Esophagus squamous epithelium (tissue), 5 donors: ENCODE data around the gene DDAH1. TPM values are rescaled to one million over a fixed set of nuclear protein-coding genes. Genes with fewer than 3 reads are reported as not detected.

Experiments
- DNase-seq: peaks from one replicate; lab custom pipeline; 2025; lab: John Stamatoyannopoulos, UW
- H3K27ac ChIP-seq, 4 donors: fragments of 200-600 bp; sonication (generic); one replicate each; pipeline ENCODE4 v1.5.1; 2016 to 2019; ENCODE audit warnings: mild to moderate bottlenecking in 1 of 4
- H3K27me3 ChIP-seq, 4 donors: fragments of 200-600 bp; sonication (generic); 1 replicate in 3 of 4; 2 replicates in 1 of 4; pipeline versions ENCODE4 v1.5.1 to v1.6.0; 2017 to 2021; ENCODE audit warnings: antibody characterized with exemption in 1 of 4
- H3K36me3 ChIP-seq, 3 donors: fragments of 200-600 bp; sonication (generic); one replicate each; pipeline ENCODE4 v1.5.1; 2016 to 2019
- H3K4me1 ChIP-seq, 3 donors: fragments of 200-600 bp; sonication (generic); one replicate each; pipeline ENCODE4 v1.5.1; 2017 to 2019
- H3K4me3 ChIP-seq, 4 donors: fragments of 200-600 bp; sonication (generic); 1 replicate in 3 of 4; 2 replicates in 1 of 4; pipeline ENCODE4 v1.5.1; 2016 to 2019; ENCODE audit warnings: mild to moderate bottlenecking in 2 of 4, moderate library complexity in 1 of 4
- H3K9me3 ChIP-seq, 3 donors: fragments of 200-600 bp; sonication (generic); one replicate each; pipeline ENCODE4 v1.5.1; 2016 to 2019
- POLR2A ChIP-seq, 4 donors: fragments of 450-650 bp; IDR thresholded peaks; one replicate each; pipeline ENCODE4 v1.6.1; 2017; ENCODE audit warnings: antibody characterized with exemption in 4 of 4, mild to moderate bottlenecking in 4 of 4, moderate library complexity in 3 of 4
- WGBS, 2 donors: methylation state at CpG; one replicate each; pipeline ENCODE4 v1.1.5; 2018; 5-methylcytosine and 5-hydroxymethylcytosine counted together
- intact Hi-C: fragments of 100-400 bp; cut with DNase I; formaldehyde crosslinking; loops from one replicate; pipeline ENCODE4 v1.15.0; 2022
- total RNA-seq, 4 donors: library from RNA; depleted of rRNA; stranded (reverse); fragments of >200 nt; gene quantifications; one replicate each; pipeline ENCODE4 v1.1.0, GENCODE V29; 2016
- TF ChIP-seq, protein P1 (sequence below), 6 experiments: fragments of 450-650 bp in 4 of 6; fragments of 200-600 bp in 2 of 6; sonication (generic) in 2 of 6; IDR thresholded peaks; one replicate each; pipeline ENCODE4 v1.5.1; 2016 to 2019; ENCODE audit warnings: antibody characterized with exemption in 6 of 6, mild to moderate bottlenecking in 4 of 6, moderate library complexity in 4 of 6
- donor health status: DM: yes; HTN: yes; CAD: no.

Gene DDAH1
- total RNA-seq, 4 donors from 2014 or later: 6.1 to 13.8 (median 11.5) TPM

DNA sequence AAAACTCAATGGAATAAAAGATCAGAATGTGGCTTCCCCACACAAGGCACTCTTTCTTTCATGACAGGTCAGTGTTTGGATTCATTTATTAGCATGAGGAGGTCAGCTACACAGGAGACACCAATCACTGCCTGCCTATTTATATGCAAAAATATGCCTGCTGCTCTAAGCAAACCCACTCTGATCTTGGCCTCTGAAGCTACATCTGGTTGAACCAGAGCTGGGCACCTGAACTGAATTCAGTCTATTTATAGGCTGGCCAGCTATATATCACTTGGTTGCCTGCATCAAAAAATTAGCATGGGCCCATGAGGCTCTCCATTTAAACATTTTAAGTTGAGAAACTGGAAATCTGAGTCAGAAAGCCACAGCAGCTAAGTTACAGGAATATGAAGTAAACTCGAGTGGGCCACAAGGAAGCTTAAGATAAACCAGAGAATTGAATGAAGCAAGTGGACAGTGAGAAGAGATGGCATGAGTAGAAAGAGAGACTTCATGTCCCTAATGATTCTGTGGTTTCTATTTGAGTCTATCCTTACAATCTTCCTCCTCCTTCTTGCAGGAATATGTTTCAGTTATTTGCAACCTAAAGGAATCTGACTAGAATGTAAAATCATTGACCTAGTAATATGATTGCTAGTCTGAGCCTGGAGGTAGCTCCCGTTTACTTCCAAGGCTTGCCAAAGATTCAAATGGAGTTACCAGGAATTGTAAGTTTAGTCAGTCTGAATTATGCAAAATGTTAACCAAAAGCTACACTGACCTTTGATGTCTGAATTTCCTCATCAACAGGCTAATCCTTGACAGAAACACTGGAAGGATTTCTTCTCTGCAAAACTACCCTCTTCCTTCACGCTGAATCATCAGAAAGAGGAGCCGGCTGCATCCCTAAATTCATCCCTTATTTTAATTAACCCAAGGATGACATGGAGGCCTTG lies 17.7 kb downstream of the DDAH1 start:
- Histone ChIP-seq H3K4me1 (peaks cover 0 to 3% (median under 1%) of the 10 kb centered on the region in 3 donors), H3K27ac (peak overlapping the region in 1 of 4 donors; percentile 35), H3K36me3 (no peaks in the 10 kb centered on the region), H3K4me3 (no peak overlapping the region), H3K9me3 (no peaks in the 10 kb centered on the region), H3K27me3 (no peaks in the 10 kb centered on the region)
- no peak for DNase-seq
- 80% methylated on average over 4 of the region's 4 CpGs for WGBS, 2 donors
- TF ChIP-seq, protein P1, sequence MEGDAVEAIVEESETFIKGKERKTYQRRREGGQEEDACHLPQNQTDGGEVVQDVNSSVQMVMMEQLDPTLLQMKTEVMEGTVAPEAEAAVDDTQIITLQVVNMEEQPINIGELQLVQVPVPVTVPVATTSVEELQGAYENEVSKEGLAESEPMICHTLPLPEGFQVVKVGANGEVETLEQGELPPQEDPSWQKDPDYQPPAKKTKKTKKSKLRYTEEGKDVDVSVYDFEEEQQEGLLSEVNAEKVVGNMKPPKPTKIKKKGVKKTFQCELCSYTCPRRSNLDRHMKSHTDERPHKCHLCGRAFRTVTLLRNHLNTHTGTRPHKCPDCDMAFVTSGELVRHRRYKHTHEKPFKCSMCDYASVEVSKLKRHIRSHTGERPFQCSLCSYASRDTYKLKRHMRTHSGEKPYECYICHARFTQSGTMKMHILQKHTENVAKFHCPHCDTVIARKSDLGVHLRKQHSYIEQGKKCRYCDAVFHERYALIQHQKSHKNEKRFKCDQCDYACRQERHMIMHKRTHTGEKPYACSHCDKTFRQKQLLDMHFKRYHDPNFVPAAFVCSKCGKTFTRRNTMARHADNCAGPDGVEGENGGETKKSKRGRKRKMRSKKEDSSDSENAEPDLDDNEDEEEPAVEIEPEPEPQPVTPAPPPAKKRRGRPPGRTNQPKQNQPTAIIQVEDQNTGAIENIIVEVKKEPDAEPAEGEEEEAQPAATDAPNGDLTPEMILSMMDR (IDR thresholded peaks at IDR 0.05): no peak
- no peak for TF ChIP-seq POLR2A (IDR thresholded peaks at IDR 0.05)
- intact Hi-C loops: no loop called here

DNA sequence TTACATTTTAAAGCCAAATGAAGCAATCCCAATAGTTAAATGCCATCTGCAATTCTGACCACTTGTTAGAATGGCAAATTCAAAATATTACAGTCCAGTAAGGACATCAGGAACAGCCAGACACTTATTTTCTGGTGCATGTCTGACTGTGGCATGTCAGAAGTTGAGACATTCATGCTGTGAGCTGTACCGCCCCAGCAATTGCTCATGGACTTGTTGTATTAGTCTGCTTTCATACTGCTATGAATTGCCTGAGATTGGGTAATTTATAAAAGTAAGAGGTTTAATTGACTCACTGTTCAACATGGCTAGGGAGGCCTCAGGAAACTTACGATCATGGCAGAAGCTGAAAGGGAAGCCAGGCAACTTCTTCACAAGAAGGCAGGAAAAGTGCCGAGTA lies 19.1 kb downstream of the DDAH1 start:
- Histone ChIP-seq H3K27ac (no peak overlapping the region), H3K4me1 (peaks cover 0 to 4% (median 3%) of the 10 kb centered on the region in 3 donors), H3K4me3 (no peak overlapping the region), H3K9me3 (no peaks in the 10 kb centered on the region), H3K36me3 (no peaks in the 10 kb centered on the region), H3K27me3 (no peaks in the 10 kb centered on the region)
- intact Hi-C loops: no loop called here
- no peak for DNase-seq
- WGBS, 2 donors: 64 to 83% methylated on average over 3 of the region's 3 CpGs
- no peak for TF ChIP-seq POLR2A (IDR thresholded peaks at IDR 0.05)
- TF ChIP-seq, protein P1 (IDR thresholded peaks at IDR 0.05): no peak

DNA sequence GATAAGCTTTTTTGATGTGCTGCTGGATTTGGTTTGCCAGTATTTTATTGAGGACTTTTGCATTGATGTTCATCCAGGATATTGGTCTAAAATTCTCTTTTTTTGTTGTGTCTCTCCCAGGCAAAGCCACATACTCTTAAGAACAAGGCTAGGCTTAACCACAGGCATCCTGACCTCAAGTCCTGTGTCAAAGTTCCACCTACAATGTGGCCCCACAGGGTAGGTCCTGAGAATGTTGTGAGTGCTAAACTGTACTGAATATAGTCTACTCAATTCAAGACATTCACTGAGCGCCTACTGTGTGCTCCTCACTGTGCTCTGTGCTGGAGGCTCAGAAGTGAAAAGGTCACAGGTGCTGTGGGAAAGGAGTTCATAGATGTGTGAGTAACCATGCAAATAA lies 20.6 kb downstream of the DDAH1 start:
- Histone ChIP-seq H3K4me1 (peaks cover 0 to 12% (median 3%) of the 10 kb centered on the region in 3 donors), H3K27me3 (no peaks in the 10 kb centered on the region), H3K36me3 (no peaks in the 10 kb centered on the region), H3K4me3 (no peak overlapping the region), H3K27ac (no peak overlapping the region), H3K9me3 (no peaks in the 10 kb centered on the region)
- intact Hi-C loops: no loop called here
- 85 to 100% methylated on average over 1 of the region's 1 CpG for WGBS, 2 donors
- DNase-seq: no peak
- no peak for TF ChIP-seq POLR2A (IDR thresholded peaks at IDR 0.05)
- TF ChIP-seq, protein P1 (IDR thresholded peaks at IDR 0.05): no peak

DNA sequence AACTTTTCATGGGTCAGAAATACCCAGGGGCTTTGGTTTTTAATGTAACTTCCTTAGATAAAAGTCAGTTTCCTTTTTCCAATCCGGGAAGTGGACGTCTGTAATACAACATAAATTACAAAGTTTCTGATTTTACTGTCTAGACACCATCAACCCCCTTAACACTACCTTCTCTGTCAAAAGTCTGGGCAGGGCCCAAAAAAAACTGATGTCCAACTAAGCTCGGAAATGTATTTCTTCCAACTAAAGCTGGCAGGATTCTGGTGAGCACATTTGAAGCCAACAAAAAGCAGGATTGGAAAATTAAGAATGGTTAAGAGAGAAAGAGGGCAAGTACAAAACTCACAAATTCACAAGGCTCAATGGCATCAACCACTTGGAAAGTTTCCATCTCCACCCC lies 24.3 kb downstream of the DDAH1 start:
- 27 to 45% methylated on average over 3 of the region's 3 CpGs for WGBS, 2 donors
- no peak overlapping the region for H3K4me3 ChIP-seq
- no peak overlapping the region for H3K27ac ChIP-seq
- TF ChIP-seq, protein P1 (IDR thresholded peaks at IDR 0.05): no peak
- TF ChIP-seq POLR2A (IDR thresholded peaks at IDR 0.05): no peak
- no peaks in the 10 kb centered on the region for H3K9me3 ChIP-seq
- DNase-seq: no peak
- no peaks in the 10 kb centered on the region for H3K27me3 ChIP-seq
- peaks cover 0 to 12% (median 0%) of the 10 kb centered on the region in 3 donors for H3K4me1 ChIP-seq
- no peaks in the 10 kb centered on the region for H3K36me3 ChIP-seq
- intact Hi-C loops: no loop called here

DNA sequence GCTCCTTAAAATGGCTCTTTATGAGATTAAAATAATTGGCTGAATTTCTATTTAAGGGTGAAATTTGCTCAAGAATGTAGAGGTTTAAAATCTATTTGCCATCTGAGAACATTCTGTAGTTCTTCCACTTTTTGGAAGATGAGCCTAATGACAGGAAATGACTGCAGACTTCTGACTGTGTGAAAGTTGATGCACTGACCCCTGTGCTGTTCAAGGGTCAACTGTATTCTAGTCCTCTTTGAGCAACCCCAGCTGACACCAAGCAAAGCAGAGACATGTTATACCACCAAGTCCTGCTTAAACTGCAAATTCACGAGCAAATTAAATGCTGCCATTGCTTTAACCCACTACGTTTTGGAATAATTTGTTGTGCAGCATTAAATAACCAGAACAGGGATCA lies 26.6 kb downstream of the DDAH1 start:
- Histone ChIP-seq H3K9me3 (no peaks in the 10 kb centered on the region), H3K27me3 (no peaks in the 10 kb centered on the region), H3K36me3 (no peaks in the 10 kb centered on the region), H3K4me3 (no peak overlapping the region), H3K27ac (no peak overlapping the region), H3K4me1 (peaks cover 0 to 12% (median 0%) of the 10 kb centered on the region in 3 donors)
- TF ChIP-seq, protein P1 (IDR thresholded peaks at IDR 0.05): no peak
- no peak for TF ChIP-seq POLR2A (IDR thresholded peaks at IDR 0.05)
- DNase-seq: no peak
- WGBS, 2 donors: 61 to 72% methylated on average over 2 of the region's 2 CpGs
- intact Hi-C loops: no loop called here
